OCI-LY3 (cell line): ENCODE results near the gene NEK5.

Source experiments
- EZH2phosphoT487 ChIP-seq: fragments of 200-600 bp; shearing (Covaris generic); IDR thresholded peaks from 2 replicates; pipeline ENCODE4 v1.6.1; 2018; ENCODE audit warnings: antibody characterized with exemption, mixed run types, low read depth
- TF ChIP-seq, protein P1 (sequence below): fragments of 200-600, 300-600 bp; sonication (generic); IDR thresholded peaks from 2 replicates; pipeline ENCODE4 v1.5.1; 2014; ENCODE audit warnings: antibody characterized with exemption, low read length, low read depth

DNA sequence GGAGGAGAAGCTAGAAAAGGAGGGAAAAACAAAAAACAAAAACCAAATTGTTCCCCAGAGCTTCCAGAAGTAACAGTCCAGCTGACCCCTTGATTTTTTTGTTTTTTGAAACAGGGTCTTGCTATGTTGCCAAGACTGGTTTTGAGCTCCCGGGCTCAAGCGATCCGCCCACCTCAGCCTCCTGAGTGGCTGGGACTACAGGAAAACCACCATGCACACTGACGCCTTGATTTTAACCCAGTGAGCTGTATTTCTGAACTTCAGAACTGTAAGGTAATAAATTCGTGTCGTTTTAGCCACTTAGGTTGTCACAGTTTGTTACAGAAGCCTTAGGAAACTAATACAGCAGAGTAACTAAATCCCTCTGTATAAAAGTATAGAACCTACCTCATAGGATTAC lies 31.6 kb upstream of the NEK5 start:
- TF ChIP-seq, protein P1, sequence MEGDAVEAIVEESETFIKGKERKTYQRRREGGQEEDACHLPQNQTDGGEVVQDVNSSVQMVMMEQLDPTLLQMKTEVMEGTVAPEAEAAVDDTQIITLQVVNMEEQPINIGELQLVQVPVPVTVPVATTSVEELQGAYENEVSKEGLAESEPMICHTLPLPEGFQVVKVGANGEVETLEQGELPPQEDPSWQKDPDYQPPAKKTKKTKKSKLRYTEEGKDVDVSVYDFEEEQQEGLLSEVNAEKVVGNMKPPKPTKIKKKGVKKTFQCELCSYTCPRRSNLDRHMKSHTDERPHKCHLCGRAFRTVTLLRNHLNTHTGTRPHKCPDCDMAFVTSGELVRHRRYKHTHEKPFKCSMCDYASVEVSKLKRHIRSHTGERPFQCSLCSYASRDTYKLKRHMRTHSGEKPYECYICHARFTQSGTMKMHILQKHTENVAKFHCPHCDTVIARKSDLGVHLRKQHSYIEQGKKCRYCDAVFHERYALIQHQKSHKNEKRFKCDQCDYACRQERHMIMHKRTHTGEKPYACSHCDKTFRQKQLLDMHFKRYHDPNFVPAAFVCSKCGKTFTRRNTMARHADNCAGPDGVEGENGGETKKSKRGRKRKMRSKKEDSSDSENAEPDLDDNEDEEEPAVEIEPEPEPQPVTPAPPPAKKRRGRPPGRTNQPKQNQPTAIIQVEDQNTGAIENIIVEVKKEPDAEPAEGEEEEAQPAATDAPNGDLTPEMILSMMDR: no peak
- TF ChIP-seq EZH2phosphoT487: no peak
